Mesenchymal stem cell (in vitro differentiated cells and primary cell): ENCODE results near the gene TMEM204.
A peak's percentile ranks its signal among the peaks of the same experiment; 100 is the strongest.

Experiments
- DNase-seq: peaks from one replicate; pipeline ENCODE4 v3.0.0-alpha.2; 2013
- H2AFZ ChIP-seq: one replicate; pipeline ENCODE4 v1.6.1; 2013; ENCODE audit warnings: low read depth, mild to moderate bottlenecking, control low read depth, inconsistent platforms, low read length, moderate library complexity
- H2AK5ac ChIP-seq: 2 replicates; pipeline ENCODE4 v1.6.1; 2013; ENCODE audit warnings: low read length, moderate library complexity, mild to moderate bottlenecking, inconsistent platforms; ENCODE audit not compliant: severe bottlenecking
- H2BK120ac ChIP-seq: one replicate; pipeline ENCODE4 v1.6.1; 2013; ENCODE audit warnings: low read depth, mild to moderate bottlenecking, inconsistent platforms, low read length, moderate library complexity
- H2BK12ac ChIP-seq, 2 experiments: one replicate each; pipeline ENCODE4 v1.6.1; 2013; ENCODE audit warnings: inconsistent platforms in 2 of 2, low read length in 2 of 2, mild to moderate bottlenecking in 2 of 2, moderate library complexity in 2 of 2, control low read depth in 1 of 2
- H2BK15ac ChIP-seq: one replicate; pipeline ENCODE4 v1.6.1; 2013; ENCODE audit warnings: mild to moderate bottlenecking, low read depth, inconsistent platforms; ENCODE audit not compliant: poor library complexity, severe bottlenecking
- H2BK5ac ChIP-seq: 2 replicates; pipeline ENCODE4 v1.6.1; 2013; ENCODE audit warnings: low read depth, mild to moderate bottlenecking, low read length, control low read depth, inconsistent platforms; ENCODE audit not compliant: poor library complexity, severe bottlenecking
- H3K14ac ChIP-seq, 2 experiments: one replicate each; pipeline ENCODE4 v1.6.1; 2013; ENCODE audit warnings: inconsistent platforms in 2 of 2, low read length in 2 of 2, control low read depth in 1 of 2, mild to moderate bottlenecking in 1 of 2, moderate library complexity in 1 of 2
- H3K18ac ChIP-seq, 2 experiments: one replicate each; pipeline ENCODE4 v1.6.1; 2013; ENCODE audit warnings: inconsistent platforms in 2 of 2, low read length in 2 of 2, control low read depth in 1 of 2, low read depth in 1 of 2, mild to moderate bottlenecking in 1 of 2
- H3K23ac ChIP-seq, 2 experiments: one replicate each; pipeline ENCODE4 v1.6.1; 2013; ENCODE audit warnings: inconsistent platforms in 2 of 2, low read length in 2 of 2, mild to moderate bottlenecking in 2 of 2, moderate library complexity in 2 of 2, control low read depth in 1 of 2
- H3K27ac ChIP-seq: 2 replicates; pipeline ENCODE4 v1.5.1; 2013; ENCODE audit warnings: mild to moderate bottlenecking, moderate library complexity, low read length, control low read depth, inconsistent platforms; ENCODE audit not compliant: poor library complexity, severe bottlenecking
- H3K27me3 ChIP-seq, 2 experiments: 2 replicates each; pipeline versions ENCODE4 v1.6.1 to v1.7.0; 2013; ENCODE audit warnings: low read length in 2 of 2, mild to moderate bottlenecking in 2 of 2, moderate library complexity in 2 of 2, control low read depth in 1 of 2, inconsistent platforms in 1 of 2; ENCODE audit not compliant: control insufficient read depth in 1 of 2, insufficient read depth in 1 of 2
- H3K36me3 ChIP-seq, 2 experiments: 2 replicates each; pipeline versions ENCODE4 v1.6.1 to v1.7.0; 2013; ENCODE audit warnings: low read length in 2 of 2, control low read depth in 1 of 2, inconsistent platforms in 1 of 2, low read depth in 1 of 2, mild to moderate bottlenecking in 1 of 2; ENCODE audit not compliant: insufficient read depth in 2 of 2, control insufficient read depth in 1 of 2
- H3K4ac ChIP-seq, 2 experiments: one replicate each; pipeline ENCODE4 v1.6.1; 2013; ENCODE audit warnings: inconsistent platforms in 2 of 2, low read length in 2 of 2, mild to moderate bottlenecking in 2 of 2, moderate library complexity in 2 of 2, control low read depth in 1 of 2, low read depth in 1 of 2
- H3K4me1 ChIP-seq: 2 replicates; pipeline ENCODE4 v1.6.1; 2013; ENCODE audit warnings: low read depth, low read length, control low read depth; ENCODE audit not compliant: control insufficient read depth, insufficient read depth
- H3K4me2 ChIP-seq: 2 replicates; pipeline ENCODE4 v1.6.1; 2013; ENCODE audit warnings: low read length, mild to moderate bottlenecking, inconsistent platforms; ENCODE audit not compliant: poor library complexity, severe bottlenecking
- H3K4me3 ChIP-seq, 2 experiments: 2 replicates each; pipeline versions ENCODE4 v1.5.1 to v1.7.0; 2013; ENCODE audit warnings: low read length in 2 of 2, mild to moderate bottlenecking in 2 of 2, control low read depth in 1 of 2, low read depth in 1 of 2; ENCODE audit not compliant: insufficient read depth in 1 of 2
- H3K79me1 ChIP-seq: replicated peaks from 2 replicates; pipeline ENCODE4 v1.6.1; 2013; ENCODE audit warnings: mild to moderate bottlenecking, control low read depth, low read length, inconsistent platforms; ENCODE audit not compliant: poor library complexity, severe bottlenecking
- H3K9ac ChIP-seq: 2 replicates; pipeline ENCODE4 v1.7.0; 2013; ENCODE audit warnings: mild to moderate bottlenecking, low read length, moderate library complexity
- H3K9me3 ChIP-seq: 2 replicates; pipeline ENCODE4 v1.7.0; 2013; ENCODE audit warnings: mild to moderate bottlenecking, low read length; ENCODE audit not compliant: control insufficient read depth
- H4K8ac ChIP-seq: one replicate; pipeline ENCODE4 v1.6.1; 2013; ENCODE audit warnings: inconsistent platforms, mild to moderate bottlenecking, low read length, moderate library complexity
- H4K91ac ChIP-seq: one replicate; pipeline ENCODE4 v1.6.1; 2013; ENCODE audit warnings: mild to moderate bottlenecking, low read length, inconsistent platforms
- WGBS: methylation state at CpG from one replicate; pipeline ENCODE4 v1.1.7; 2013; ENCODE audit warnings: mixed read lengths; 5-methylcytosine and 5-hydroxymethylcytosine counted together

Gene TMEM204

GRCh38 chr16:1491327-1491726 lies 42.1 kb upstream of the TMEM204 start:
- Histone ChIP-seq H3K4me3 (no peak overlapping the region), H3K23ac (no peak overlapping the region), H3K18ac (no peak overlapping the region), H2BK120ac (no peak overlapping the region), H3K14ac (no peak overlapping the region), H2BK12ac (peak overlapping the region in 1 of 2 experiments; percentile 48), H4K8ac (no peak overlapping the region), H2BK15ac (no peak overlapping the region), H3K79me1 (peaks cover 20% of the 10 kb centered on the region), H3K9me3 (no peaks in the 10 kb centered on the region), H3K27me3 (no peaks in the 10 kb centered on the region), H3K4me1 (peaks cover 18% of the 10 kb centered on the region), H4K91ac (no peak overlapping the region), H2BK5ac (no peak overlapping the region), H3K36me3 (peaks cover 14 to 22% of the 10 kb centered on the region in 2 experiments), H2AFZ (no peak overlapping the region), H2AK5ac (no peak overlapping the region), H3K9ac (no peak overlapping the region), H3K4me2 (no peak overlapping the region), H3K27ac (no peak overlapping the region), H3K4ac (peak overlapping the region in 1 of 2 experiments; percentile 31)
- WGBS, result 86% methylated on average over 12 of the region's 12 CpGs
- DNase-seq, result no peak

GRCh38 chr16:1492082-1492922 lies 41.2 kb upstream of the TMEM204 start:
- 89% methylated on average over 22 of the region's 23 CpGs for WGBS

GRCh38 chr16:1492923-1493745 lies 40.3 kb upstream of the TMEM204 start, which contains the start of gene TELO2:
Gene TELO2, plus strand, starts transcription at chr16:1493360. Its CDS starts 922 bp downstream, at chr16:1494282.
- Histone ChIP-seq H3K14ac (peak within 1 kb of the TSS in 1 of 2 experiments; percentile 26), H3K27ac (no peak within 1 kb of the TSS), H3K4ac (peak within 1 kb of the TSS; percentile 24 to 40), H3K9ac (peak within 1 kb of the TSS; percentile 89), H3K27me3 (no peaks in the 10 kb centered on the region), H2BK15ac (peak within 1 kb of the TSS; percentile 44), H2BK120ac (peak within 1 kb of the TSS; percentile 74), H2AFZ (peak within 1 kb of the TSS; percentile 75), H3K36me3 (peaks cover 30 to 36% of the 10 kb centered on the region in 2 experiments), H3K9me3 (no peaks in the 10 kb centered on the region), H2AK5ac (peak within 1 kb of the TSS; percentile 58), H3K23ac (peak within 1 kb of the TSS in 1 of 2 experiments; percentile 29), H3K4me1 (peaks cover 18% of the 10 kb centered on the region), H3K18ac (peak within 1 kb of the TSS; percentile 70 to 71), H4K91ac (peak within 1 kb of the TSS; percentile 71), H4K8ac (peak within 1 kb of the TSS; percentile 87), H3K4me2 (peak within 1 kb of the TSS; percentile 97), H2BK12ac (peak within 1 kb of the TSS; percentile 7 to 45), H3K4me3 (peak within 1 kb of the TSS; percentile 80 to 91), H2BK5ac (peak within 1 kb of the TSS; percentile 94), H3K79me1 (peaks cover 28% of the 10 kb centered on the region)
- WGBS, result 2% methylated on average over 52 of the region's 89 CpGs
- DNase-seq, result peak; percentile 77

More at GRCh38 chr16:1492082-1492922, 41.2 kb upstream of the TMEM204 start:
- H3K9me3 ChIP-seq, result no peaks in the 10 kb centered on the region
- peak overlapping the region; percentile 58 for H2AK5ac ChIP-seq
- no peak overlapping the region for H2BK120ac ChIP-seq
- no peak overlapping the region for H3K14ac ChIP-seq
- H3K4me2 ChIP-seq, result peak overlapping the region; percentile 90
- H3K27me3 ChIP-seq, result no peaks in the 10 kb centered on the region
- peak overlapping the region; percentile 87 for H4K8ac ChIP-seq
- peak overlapping the region; percentile 29 for H2AFZ ChIP-seq
- peaks cover 24 to 31% of the 10 kb centered on the region in 2 experiments for H3K36me3 ChIP-seq
- peak overlapping the region in 1 of 2 experiments; percentile 78 for H3K4me3 ChIP-seq
- H3K4me1 ChIP-seq, result peaks cover 18% of the 10 kb centered on the region
- H3K27ac ChIP-seq, result no peak overlapping the region
- H2BK12ac ChIP-seq, result peak overlapping the region; percentile 7 to 45
- H3K79me1 ChIP-seq, result peaks cover 24% of the 10 kb centered on the region
- H2BK15ac ChIP-seq, result peak overlapping the region; percentile 44
- peak overlapping the region; percentile 34 to 71 for H3K18ac ChIP-seq
- no peak overlapping the region for H3K23ac ChIP-seq
- H3K9ac ChIP-seq, result peak overlapping the region; percentile 89
- H4K91ac ChIP-seq, result peak overlapping the region; percentile 71
- no peak overlapping the region for H2BK5ac ChIP-seq
- DNase-seq, result no peak
- peak overlapping the region; percentile 24 to 40 for H3K4ac ChIP-seq
